HepG2 (cell line): ENCODE measurements around the gene FCHO2. TPM values are rescaled to one million over a fixed set of nuclear protein-coding genes. Genes with fewer than 3 reads are reported as not detected.

Experiments
- ATAD3A ChIP-seq: sonication (generic); formaldehyde crosslinking; IDR thresholded peaks from 2 replicates; pipeline ENCODE4 v1.4.0; 2020; ENCODE audit warnings: missing genetic modification reagents
- BRD4 ChIP-seq: sonication (generic); formaldehyde crosslinking; IDR thresholded peaks from 2 replicates; pipeline ENCODE4 v1.4.0; 2020; ENCODE audit warnings: missing genetic modification reagents
- HDAC1 ChIP-seq: sonication (generic); formaldehyde crosslinking; IDR thresholded peaks from 2 replicates; pipeline ENCODE4 v1.5.1; 2020; ENCODE audit warnings: mild to moderate bottlenecking, missing genetic modification reagents
- HES4 ChIP-seq: sonication (generic); formaldehyde crosslinking; IDR thresholded peaks from 2 replicates; pipeline ENCODE4 v1.9.0; 2021; ENCODE audit warnings: mild to moderate bottlenecking, missing genetic modification reagents, borderline replicate concordance
- HNRNPK ChIP-seq: fragments of 200-400 bp; formaldehyde crosslinking; IDR thresholded peaks from 2 replicates; pipeline ENCODE4 v1.6.1; 2018; ENCODE audit warnings: low read length, low read depth, moderate library complexity, mild to moderate bottlenecking; ENCODE audit not compliant: poor library complexity, severe bottlenecking
- MIER2 ChIP-seq: IDR thresholded peaks from 2 replicates; pipeline ENCODE4 v1.6.1; 2016; ENCODE audit warnings: missing biosample characterization, missing genetic modification reagents
- MLLT10 ChIP-seq: sonication (generic); formaldehyde crosslinking; IDR thresholded peaks from 2 replicates; pipeline ENCODE4 v1.4.0; 2020; ENCODE audit warnings: missing genetic modification reagents
- NFE2L1 ChIP-seq: sonication (generic); formaldehyde crosslinking; IDR thresholded peaks from 2 replicates; pipeline ENCODE4 v1.4.0; 2020; ENCODE audit warnings: missing genetic modification reagents, mild to moderate bottlenecking, borderline replicate concordance
- RAD21 ChIP-seq: fragments of 450-650 bp; formaldehyde crosslinking; IDR thresholded peaks from 2 replicates; pipeline ENCODE4 v1.5.0; 2020; ENCODE audit warnings: mild to moderate bottlenecking
- SMYD3 ChIP-seq: sonication (generic); formaldehyde crosslinking; IDR thresholded peaks from 2 replicates; pipeline ENCODE4 v1.8.1; 2023; ENCODE audit warnings: mild to moderate bottlenecking, missing genetic modification reagents
- SRSF1 ChIP-seq: fragments of 200-400 bp; formaldehyde crosslinking; optimal IDR thresholded peaks from 2 replicates; pipeline ENCODE3; 2017; ENCODE audit warnings: mild to moderate bottlenecking, low read depth, low read length, moderate library complexity
- SYNCRIP ChIP-seq: fragments of 200-400 bp; formaldehyde crosslinking; IDR thresholded peaks from 2 replicates; pipeline ENCODE4 v1.6.1; 2018; ENCODE audit warnings: mild to moderate bottlenecking, low read depth, low read length; ENCODE audit not compliant: insufficient read depth
- TBP ChIP-seq: sonication (generic); formaldehyde crosslinking; IDR thresholded peaks from 2 replicates; pipeline ENCODE4 v1.5.0; 2020; ENCODE audit warnings: missing genetic modification reagents
- XBP1 ChIP-seq: sonication (generic); formaldehyde crosslinking; IDR thresholded peaks from 2 replicates; pipeline ENCODE4 v1.5.0; 2020; ENCODE audit warnings: missing genetic modification reagents
- ZBTB8A ChIP-seq: sonication (generic); formaldehyde crosslinking; IDR thresholded peaks from 2 replicates; pipeline ENCODE4 v1.4.0; 2020; ENCODE audit warnings: mild to moderate bottlenecking, low read depth, missing genetic modification reagents, borderline replicate concordance
- ZFY ChIP-seq: sonication (generic); formaldehyde crosslinking; IDR thresholded peaks from 2 replicates; pipeline ENCODE4 v1.4.0; 2020; ENCODE audit warnings: missing genetic modification reagents
- ZNF10 ChIP-seq: sonication (generic); formaldehyde crosslinking; IDR thresholded peaks from 2 replicates; pipeline ENCODE4 v1.4.0; 2020; ENCODE audit warnings: mild to moderate bottlenecking, low read depth, missing genetic modification reagents, borderline replicate concordance
- ZNF225 ChIP-seq: sonication (generic); formaldehyde crosslinking; IDR thresholded peaks from 2 replicates; pipeline ENCODE4 v1.4.0; 2020; ENCODE audit warnings: mild to moderate bottlenecking, missing genetic modification reagents
- ZNF251 ChIP-seq: sonication (generic); formaldehyde crosslinking; IDR thresholded peaks from 2 replicates; pipeline ENCODE4 v1.9.0; 2021; ENCODE audit warnings: mild to moderate bottlenecking, missing genetic modification reagents
- ZNF430 ChIP-seq: sonication (generic); formaldehyde crosslinking; IDR thresholded peaks from 2 replicates; pipeline ENCODE4 v1.9.0; 2021; ENCODE audit warnings: mild to moderate bottlenecking, missing genetic modification reagents
- ZNF749 ChIP-seq: sonication (generic); formaldehyde crosslinking; IDR thresholded peaks from 2 replicates; pipeline ENCODE4 v1.8.0; 2022; ENCODE audit warnings: mild to moderate bottlenecking, missing genetic modification reagents, moderate library complexity, borderline replicate concordance
- polyA plus RNA-seq, 8 experiments: library from polyadenylated mRNA; depleted of rRNA in 3 of 8; stranded (reverse) in 7 of 8; unstranded in 1 of 8; fragments of >200 nt; fragmentation: Illumina TruSeq in 4 of 8; extraction: Trizol in 4 of 8; gene quantifications; 2 replicates each; pipeline versions ENCODE4 v1.2.1 to v1.2.3, GENCODE V29; 2011 to 2016; ENCODE audit warnings: low read depth in 4 of 8, missing spikeins in 1 of 8, mixed read lengths in 1 of 8; ENCODE audit not compliant: insufficient read depth in 1 of 8
- total RNA-seq, 5 experiments: library from RNA; depleted of rRNA; stranded (reverse); fragments of >200 nt; fragmentation: Illumina TruSeq; extraction: Trizol; gene quantifications; 2 replicates each; pipeline ENCODE4 v1.2.3, GENCODE V29; 2016; ENCODE audit warnings: low read depth in 1 of 5
- TF ChIP-seq, protein P1 (sequence below): sonication (generic); formaldehyde crosslinking; IDR thresholded peaks from 2 replicates; pipeline ENCODE4 v1.8.1; 2022; ENCODE audit warnings: low read depth, mild to moderate bottlenecking, missing genetic modification reagents
- TF ChIP-seq, protein P2 (sequence below): sonication (generic); formaldehyde crosslinking; IDR thresholded peaks from 2 replicates; pipeline ENCODE4 v1.8.1; 2023; ENCODE audit warnings: missing genetic modification reagents, mild to moderate bottlenecking, borderline replicate concordance
- TF ChIP-seq, protein P3 (sequence below): IDR thresholded peaks from 2 replicates; pipeline ENCODE4 v1.6.1; 2016; ENCODE audit warnings: missing genetic modification reagents, missing compliant biosample characterization
- TF ChIP-seq, protein P4 (sequence below): sonication (generic); formaldehyde crosslinking; IDR thresholded peaks from 2 replicates; pipeline ENCODE4 v1.8.1; 2023; ENCODE audit warnings: mild to moderate bottlenecking, moderate library complexity, missing genetic modification reagents
- TF ChIP-seq, protein P5 (sequence below): sonication (generic); formaldehyde crosslinking; IDR thresholded peaks from 2 replicates; pipeline ENCODE4 v1.5.0; 2020; ENCODE audit warnings: missing genetic modification reagents, mild to moderate bottlenecking, borderline replicate concordance

FCHO2 gene
- total and polyA plus RNA-seq, 2 of the 13 experiments (the other 11 are each of a cell fraction or from before 2014, with no cell fraction given), result 11.6 to 17.3 TPM

DNA sequence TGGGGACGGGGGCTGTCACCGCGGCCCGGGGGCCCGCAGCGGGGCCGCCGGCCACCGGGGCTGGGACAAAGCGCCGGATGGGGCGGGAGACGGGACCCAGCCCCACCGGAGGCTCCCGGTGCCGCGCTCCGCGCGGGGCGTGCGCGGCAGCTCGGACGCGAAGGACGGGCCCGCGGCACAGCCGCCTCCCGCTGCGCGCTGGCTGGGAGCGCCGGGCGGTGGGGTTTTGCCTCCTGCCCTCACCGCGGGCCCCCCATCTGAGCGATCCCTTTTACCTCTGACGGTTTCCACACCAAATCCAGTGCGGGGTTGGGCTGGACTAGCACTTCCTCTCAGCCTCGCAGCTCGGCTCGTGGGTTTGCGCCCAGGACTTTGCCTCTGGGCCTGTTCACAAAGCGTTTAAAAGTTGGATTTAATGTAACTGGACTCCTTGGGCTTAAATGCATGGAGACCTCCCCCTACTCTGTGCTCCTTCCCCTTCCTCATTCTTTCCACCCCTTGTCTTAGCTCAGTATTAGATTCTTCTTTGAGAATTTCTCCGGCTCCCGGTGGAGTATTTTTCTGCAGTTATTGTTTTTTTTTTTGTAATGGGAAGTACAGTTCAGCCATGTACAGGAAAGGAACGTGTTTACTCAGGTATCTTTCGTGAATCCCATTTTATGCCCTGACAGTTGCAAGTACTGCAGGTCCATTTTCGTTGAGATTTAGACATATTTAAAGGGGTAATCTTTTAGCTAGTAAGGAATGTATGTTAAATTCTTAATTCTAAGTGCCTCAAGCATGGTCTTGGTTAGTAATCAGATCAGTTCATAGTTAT lies 691 bp downstream of the FCHO2 start (continued):
- TF ChIP-seq, protein P1, sequence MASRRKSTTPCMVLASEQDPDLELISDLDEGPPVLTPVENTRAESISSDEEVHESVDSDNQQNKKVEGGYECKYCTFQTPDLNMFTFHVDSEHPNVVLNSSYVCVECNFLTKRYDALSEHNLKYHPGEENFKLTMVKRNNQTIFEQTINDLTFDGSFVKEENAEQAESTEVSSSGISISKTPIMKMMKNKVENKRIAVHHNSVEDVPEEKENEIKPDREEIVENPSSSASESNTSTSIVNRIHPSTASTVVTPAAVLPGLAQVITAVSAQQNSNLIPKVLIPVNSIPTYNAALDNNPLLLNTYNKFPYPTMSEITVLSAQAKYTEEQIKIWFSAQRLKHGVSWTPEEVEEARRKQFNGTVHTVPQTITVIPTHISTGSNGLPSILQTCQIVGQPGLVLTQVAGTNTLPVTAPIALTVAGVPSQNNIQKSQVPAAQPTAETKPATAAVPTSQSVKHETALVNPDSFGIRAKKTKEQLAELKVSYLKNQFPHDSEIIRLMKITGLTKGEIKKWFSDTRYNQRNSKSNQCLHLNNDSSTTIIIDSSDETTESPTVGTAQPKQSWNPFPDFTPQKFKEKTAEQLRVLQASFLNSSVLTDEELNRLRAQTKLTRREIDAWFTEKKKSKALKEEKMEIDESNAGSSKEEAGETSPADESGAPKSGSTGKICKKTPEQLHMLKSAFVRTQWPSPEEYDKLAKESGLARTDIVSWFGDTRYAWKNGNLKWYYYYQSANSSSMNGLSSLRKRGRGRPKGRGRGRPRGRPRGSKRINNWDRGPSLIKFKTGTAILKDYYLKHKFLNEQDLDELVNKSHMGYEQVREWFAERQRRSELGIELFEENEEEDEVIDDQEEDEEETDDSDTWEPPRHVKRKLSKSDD, result no peak
- TF ChIP-seq, protein P2, sequence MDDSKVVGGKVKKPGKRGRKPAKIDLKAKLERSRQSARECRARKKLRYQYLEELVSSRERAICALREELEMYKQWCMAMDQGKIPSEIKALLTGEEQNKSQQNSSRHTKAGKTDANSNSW (CRISPR knock-in tag), result no peak
- TF ChIP-seq XBP1 (CRISPR knock-in tag) (0 out of 2 replicates have a peak, but pooled peaks have one; percentile 37), SMYD3 (CRISPR knock-in tag) (no peak), HNRNPK (no peak), MIER2 (CRISPR knock-in tag) (no peak), ZNF225 (CRISPR knock-in tag) (no peak), MLLT10 (CRISPR knock-in tag) (no peak), ZFY (CRISPR knock-in tag) (peak; percentile 32; the same call in 1 of the 2 replicates), HDAC1 (0 out of 2 replicates have a peak, but pooled peaks have one; percentile 3), TBP (CRISPR knock-in tag) (no peak), ATAD3A (no peak), SYNCRIP (no peak), BRD4 (CRISPR knock-in tag) (no peak), NFE2L1 (CRISPR knock-in tag) (no peak), ZBTB8A (CRISPR knock-in tag) (0 out of 2 replicates have a peak, but pooled peaks have one; percentile 17), ZNF749 (CRISPR knock-in tag) (no peak), HES4 (no peak; the same call in 1 of the 2 replicates), ZNF251 (CRISPR knock-in tag) (no peak), ZNF430 (CRISPR knock-in tag) (no peak), ZNF10 (no peak), SRSF1 (no peak), RAD21 (peak; percentile 25; the same call in 1 of the 2 replicates)
- TF ChIP-seq, protein P3, sequence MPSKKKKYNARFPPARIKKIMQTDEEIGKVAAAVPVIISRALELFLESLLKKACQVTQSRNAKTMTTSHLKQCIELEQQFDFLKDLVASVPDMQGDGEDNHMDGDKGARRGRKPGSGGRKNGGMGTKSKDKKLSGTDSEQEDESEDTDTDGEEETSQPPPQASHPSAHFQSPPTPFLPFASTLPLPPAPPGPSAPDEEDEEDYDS, result no peak
- TF ChIP-seq, protein P4, sequence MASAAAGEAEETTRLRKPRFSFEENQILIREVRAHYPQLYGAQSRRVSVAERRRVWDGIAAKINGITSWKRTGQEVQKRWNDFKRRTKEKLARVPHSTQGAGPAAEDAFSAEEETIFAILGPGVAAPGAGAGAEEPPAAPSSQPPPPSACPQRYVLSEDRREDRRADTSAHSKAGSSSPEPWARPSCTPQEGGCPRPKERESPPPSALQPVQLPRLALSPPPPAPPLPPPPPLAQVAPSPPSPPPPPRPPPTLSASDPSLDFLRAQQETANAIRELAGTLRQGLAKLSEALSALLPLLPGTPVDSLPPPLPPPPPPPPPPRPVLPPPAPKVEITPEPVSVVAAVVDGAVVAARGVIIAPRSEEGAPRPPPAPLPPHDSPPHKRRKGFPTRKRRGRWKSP (CRISPR knock-in tag), result 0 out of 2 replicates have a peak, but pooled peaks have one; percentile 34
- TF ChIP-seq, protein P5, sequence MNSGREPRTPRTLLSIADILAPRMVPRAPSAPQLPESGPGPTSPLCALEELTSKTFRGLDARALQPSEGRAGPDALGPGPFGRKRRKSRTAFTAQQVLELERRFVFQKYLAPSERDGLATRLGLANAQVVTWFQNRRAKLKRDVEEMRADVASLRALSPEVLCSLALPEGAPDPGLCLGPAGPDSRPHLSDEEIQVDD, result no peak
